ENCODE data around the gene ILK. TPM values are rescaled to one million over a fixed set of nuclear protein-coding genes. Genes with fewer than 3 reads are reported as not detected.
A peak's percentile ranks its signal among the peaks of the same experiment; 100 is the strongest.

Gene ILK
- total and polyA plus RNA-seq, 2 of the 13 experiments (the other 11 are each of a cell fraction or from before 2014, with no cell fraction given), result 70.3 to 108 TPM

- TF ChIP-seq ATF7 (IDR thresholded peaks at IDR 0.05) (peak; percentile 63), ATF7 (CRISPR knock-in tag; IDR thresholded peaks at IDR 0.05) (peak; percentile 96), TP53 (CRISPR knock-in tag; conservative IDR thresholded peaks at IDR 0.05) (no peak), DRAP1 (CRISPR knock-in tag; IDR thresholded peaks at IDR 0.05) (peak; percentile 45; the same call in 1 of the 2 replicates), ZBTB40 (IDR thresholded peaks at IDR 0.05) (no peak), ZBTB40 (CRISPR knock-in tag; IDR thresholded peaks at IDR 0.05) (no peak), TBX3 (IDR thresholded peaks at IDR 0.05; ENCODE audit: borderline replicate concordance) (no peak), KAT8 (CRISPR knock-in tag; IDR thresholded peaks at IDR 0.05) (peak; percentile 61; the same call in 1 of the 2 replicates), NFYB (CRISPR knock-in tag; IDR thresholded peaks at IDR 0.05) (peak; percentile 8; the same call in 1 of the 2 replicates), ZBTB49 (CRISPR knock-in tag; IDR thresholded peaks at IDR 0.05; ENCODE audit: borderline replicate concordance) (no peak), ELF3 (CRISPR knock-in tag; IDR thresholded peaks at IDR 0.05) (peak; percentile 40; the same call in 1 of the 2 replicates), NR0B2 (CRISPR knock-in tag; IDR thresholded peaks at IDR 0.05) (no peak), JUN (CRISPR knock-in tag; IDR thresholded peaks at IDR 0.05) (peak; percentile 97), ZNF331 (CRISPR knock-in tag; IDR thresholded peaks at IDR 0.05) (0 out of 2 replicates have a peak, but pooled peaks have one; percentile 50), ARNT2 (CRISPR knock-in tag; IDR thresholded peaks at IDR 0.05; ENCODE audit: low read depth) (no peak), KDM4B (CRISPR knock-in tag; IDR thresholded peaks at IDR 0.05) (no peak), ZNF232 (CRISPR knock-in tag; IDR thresholded peaks at IDR 0.05; ENCODE audit: borderline replicate concordance) (no peak), LCORL (IDR thresholded peaks at IDR 0.05) (no peak), LCORL (CRISPR knock-in tag; IDR thresholded peaks at IDR 0.05) (no peak)
Observed at GRCh38 chr11:6606471-6607189, 3.1 kb downstream of the ILK start (continued).
